ENCODE data around the gene MCC.
"Not testable (repeated sequence)": the region's sequence is repeated elsewhere in the genome, so short reads cannot be mapped to it uniquely, and the experiment has no call there.

The MCC gene

GRCh38 chr5:113490317-113490716, 2.1 kb upstream of the MCC start:
- no peak for DNase-seq (ENCODE audit: low read depth)

GRCh38 chr5:113489299-113489698, 1.0 kb upstream of the MCC start:
- no peak for DNase-seq (ENCODE audit: low read depth)

GRCh38 chr5:113488645-113489184, 462 bp upstream of the MCC start:
- DNase-seq (ENCODE audit: low read depth) = no peak

GRCh38 chr5:113487416-113487780, 855 bp downstream of the MCC start:
- DNase-seq (ENCODE audit: low read depth) = no peak

- DNase-seq (ENCODE audit: low read depth) = no peak
Observed at GRCh38 chr5:113480243-113480642, 8.0 kb downstream of the MCC start.

- DNase-seq (ENCODE audit: low read depth) = no peak
Observed at GRCh38 chr5:113478691-113479090, 9.6 kb downstream of the MCC start.

- DNase-seq (ENCODE audit: low read depth) = no peak
Observed at GRCh38 chr5:113474100-113474728, 14.0 kb downstream of the MCC start.

- no peak for DNase-seq (ENCODE audit: low read depth)
Observed at GRCh38 chr5:113463032-113463431, 25.2 kb downstream of the MCC start.

- not testable (repeated sequence) for DNase-seq (ENCODE audit: low read depth)
Observed at GRCh38 chr5:113457106-113457505, 31.1 kb downstream of the MCC start.

GRCh38 chr5:113452941-113453340, 35.3 kb downstream of the MCC start:
- no peak for DNase-seq (ENCODE audit: low read depth)

GRCh38 chr5:113451797-113452196, 36.5 kb downstream of the MCC start:
- no peak for DNase-seq (ENCODE audit: low read depth)

GRCh38 chr5:113450929-113451328, 37.3 kb downstream of the MCC start:
- DNase-seq (ENCODE audit: low read depth) = no peak

GRCh38 chr5:113450462-113450861, 37.8 kb downstream of the MCC start:
- no peak for DNase-seq (ENCODE audit: low read depth)

- no peak for DNase-seq (ENCODE audit: low read depth)
Observed at GRCh38 chr5:113448252-113448651, 40.0 kb downstream of the MCC start.

- DNase-seq (ENCODE audit: low read depth) = no peak
Observed at GRCh38 chr5:113447498-113448050, 40.7 kb downstream of the MCC start.

- DNase-seq (ENCODE audit: low read depth) = no peak
Observed at GRCh38 chr5:113446358-113446927, 41.8 kb downstream of the MCC start.

- DNase-seq (ENCODE audit: low read depth) = no peak
Observed at GRCh38 chr5:113437111-113437510, 51.1 kb downstream of the MCC start.

- DNase-seq (ENCODE audit: low read depth) = no peak
Observed at GRCh38 chr5:113435575-113435974, 52.7 kb downstream of the MCC start.

GRCh38 chr5:113434889-113435288, 53.4 kb downstream of the MCC start, which contains the start of gene TSSK1B:
Gene TSSK1B (minus strand): TSS chr5:113434989. CDS start chr5:113434839, 150 bp downstream.
- DNase-seq (ENCODE audit: low read depth) = no peak

- no peak for DNase-seq (ENCODE audit: low read depth)
Observed at GRCh38 chr5:113433862-113434612, 54.2 kb downstream of the MCC start.

- no peak for DNase-seq (ENCODE audit: low read depth)
Observed at GRCh38 chr5:113433071-113433470, 55.2 kb downstream of the MCC start.

GRCh38 chr5:113427871-113428574, 60.2 kb downstream of the MCC start:
- no peak for DNase-seq (ENCODE audit: low read depth)
